GM19467 (cell line): Measurements from ENCODE around the gene SPANXN3.
"Not testable (repeated sequence)": the region's sequence is repeated elsewhere in the genome, so short reads cannot be mapped to it uniquely, and the experiment has no call there.

Experiments
- ATAC-seq: cut with Tn5 transposase; IDR thresholded peaks from one replicate; pipeline ENCODE4 v1.9.1; 2021; ENCODE audit warnings: mild to moderate bottlenecking, moderate library complexity; ENCODE audit not compliant: unreplicated experiment

Gene SPANXN3, protein sequence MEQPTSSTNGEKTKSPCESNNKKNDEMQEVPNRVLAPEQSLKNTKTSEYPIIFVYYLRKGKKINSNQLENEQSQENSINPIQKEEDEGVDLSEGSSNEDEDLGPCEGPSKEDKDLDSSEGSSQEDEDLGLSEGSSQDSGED

DNA sequence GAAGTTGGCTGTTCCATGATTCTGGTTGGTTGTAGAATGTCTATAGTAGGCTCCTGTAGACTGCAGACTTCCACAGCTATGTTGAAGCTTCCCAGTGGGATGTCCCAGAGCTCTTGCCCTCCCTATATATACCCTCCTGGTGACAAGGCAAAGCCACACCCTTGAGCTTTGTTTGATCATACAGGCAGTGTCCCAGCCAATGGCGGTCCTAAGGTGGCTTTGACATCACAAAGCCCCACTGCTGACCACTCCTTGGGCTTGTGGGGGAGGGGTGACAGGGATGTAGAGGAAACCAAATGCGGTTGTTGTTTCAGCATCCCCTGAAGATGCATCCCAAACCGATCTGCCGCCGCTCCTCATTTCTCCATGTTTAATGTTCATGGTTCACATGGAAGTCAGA is at the start of gene SPANXN3:
TSS of gene SPANXN3 (minus strand) at position 101 of the 400 bp plus-strand sequence. CDS start at position 17, 84 bp downstream.
- ATAC-seq, result not testable (repeated sequence)

DNA sequence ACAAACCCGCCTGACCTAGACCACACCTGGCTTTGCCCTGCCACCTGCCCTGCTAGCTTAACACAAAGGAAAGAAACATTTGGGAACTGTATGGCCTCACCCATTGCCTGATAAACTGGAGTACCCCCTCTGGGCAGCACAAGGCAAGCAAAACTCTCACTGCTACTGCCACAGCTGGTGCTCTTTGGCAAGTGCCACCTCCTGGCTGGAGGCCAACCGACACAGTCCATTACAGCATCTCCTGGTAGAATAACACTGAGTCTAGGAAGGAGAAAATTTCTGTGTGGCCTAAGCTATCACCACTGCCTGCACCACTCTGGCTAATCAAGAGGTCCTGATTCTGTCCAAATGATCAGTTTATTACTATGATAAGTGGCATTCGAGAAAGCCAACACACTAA is 18.9 kb upstream of the SPANXN3 start:
- ATAC-seq, result no peak

DNA sequence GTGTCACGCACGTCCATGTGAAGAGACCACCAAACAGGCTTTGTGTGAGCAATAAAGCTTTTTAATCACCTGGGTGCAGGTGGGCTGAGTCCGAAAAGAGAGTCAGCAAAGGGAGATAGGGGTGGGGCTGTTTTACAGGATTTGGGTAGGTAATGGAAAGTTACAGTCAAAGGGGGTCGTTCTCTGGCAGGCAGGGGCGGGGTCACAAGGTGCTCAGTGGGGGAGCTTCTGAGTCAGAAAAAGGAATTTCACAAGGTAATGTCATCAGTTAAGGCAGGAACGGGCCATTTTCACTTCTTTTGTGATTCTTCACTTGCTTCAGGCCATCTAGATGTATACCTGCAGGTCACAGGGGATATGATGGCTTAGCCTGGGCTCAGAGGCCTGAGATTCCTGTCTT is 15.1 kb downstream of the SPANXN3 start:
- ATAC-seq, result not testable (repeated sequence)

DNA sequence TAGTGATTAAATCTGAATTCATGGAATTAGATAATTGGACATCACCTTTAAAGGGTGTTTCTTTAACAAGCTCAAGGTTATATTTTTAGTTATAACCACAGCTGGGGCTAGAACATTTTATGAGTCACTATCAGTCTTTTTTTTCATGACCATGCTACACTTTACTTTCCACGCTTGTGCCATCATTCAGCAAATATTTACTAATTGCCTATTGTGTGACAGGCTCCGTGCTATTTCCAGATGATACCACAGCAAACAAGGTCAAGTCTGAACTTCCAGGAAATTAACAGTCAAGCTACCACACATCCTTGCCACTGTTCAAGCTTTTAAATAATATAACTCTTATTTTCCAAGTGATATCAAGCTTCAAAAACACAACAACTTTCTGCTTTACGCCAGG is 16.5 kb downstream of the SPANXN3 start:
- no peak for ATAC-seq

DNA sequence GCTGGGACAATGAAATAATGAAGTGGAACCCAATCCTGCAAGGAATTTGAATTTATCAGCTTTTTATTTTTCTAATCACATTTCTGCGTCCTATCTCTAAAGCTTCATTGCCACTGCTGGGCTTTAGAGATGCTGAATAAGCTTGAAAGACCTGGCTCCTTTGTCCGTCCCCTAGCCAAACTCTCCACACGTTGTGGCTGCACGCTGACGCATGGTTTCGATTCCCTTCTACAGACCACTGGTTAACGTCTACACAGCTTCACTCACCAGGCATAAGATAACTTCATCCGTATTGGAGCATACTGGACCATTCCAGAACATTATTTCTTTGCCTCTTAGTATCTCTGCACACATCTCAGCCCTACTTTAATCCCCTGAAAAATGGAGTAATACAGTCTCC is 31.2 kb downstream of the SPANXN3 start:
- no peak for ATAC-seq

DNA sequence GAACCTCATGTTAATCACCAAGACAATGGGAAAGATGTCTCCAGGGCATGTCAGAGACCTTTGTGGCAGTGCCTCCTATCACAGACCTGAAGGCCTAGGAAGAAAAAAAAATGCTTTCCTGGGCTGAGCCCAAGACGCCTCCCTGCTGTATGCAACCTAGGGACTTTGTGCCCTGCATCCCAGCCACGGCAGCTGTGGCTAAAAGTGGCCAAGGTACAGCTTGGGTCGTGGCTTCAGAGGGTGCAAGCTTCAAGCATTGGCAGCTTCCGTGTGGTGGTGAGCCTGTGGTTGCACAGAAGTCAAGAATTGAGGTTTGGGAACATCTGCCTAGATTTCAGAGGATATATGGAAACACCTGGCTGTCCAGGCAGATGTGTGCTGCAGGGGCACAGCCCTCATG is 40.5 kb downstream of the SPANXN3 start:
- ATAC-seq, result no peak

DNA sequence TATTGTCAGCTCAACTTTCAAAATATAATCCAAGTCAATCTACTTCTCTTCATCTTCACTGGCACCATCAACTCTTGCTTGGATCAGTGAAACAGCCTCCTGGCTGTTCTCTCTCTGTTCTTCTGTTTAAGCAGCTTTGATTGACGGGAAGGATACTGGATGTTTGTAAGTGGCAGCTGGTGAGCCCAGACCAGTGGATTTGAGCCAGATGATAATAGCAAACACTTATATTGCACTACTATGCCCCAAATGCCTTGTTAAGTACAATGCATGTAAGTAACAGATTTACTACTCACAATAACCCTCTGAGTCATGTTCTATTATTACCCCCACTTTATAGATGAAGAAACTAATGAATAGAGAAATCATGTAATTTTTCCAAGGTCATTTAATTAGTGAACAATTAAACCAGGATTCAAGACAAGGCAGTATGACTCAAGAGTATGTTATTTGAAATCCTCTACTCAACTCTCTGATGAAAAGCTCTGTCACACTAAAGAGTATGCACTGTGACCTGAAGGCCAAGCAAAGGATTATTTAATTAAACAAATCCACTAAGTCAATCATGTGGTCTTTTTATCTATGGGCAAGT is 44.8 kb downstream of the SPANXN3 start:
- no peak for ATAC-seq

DNA sequence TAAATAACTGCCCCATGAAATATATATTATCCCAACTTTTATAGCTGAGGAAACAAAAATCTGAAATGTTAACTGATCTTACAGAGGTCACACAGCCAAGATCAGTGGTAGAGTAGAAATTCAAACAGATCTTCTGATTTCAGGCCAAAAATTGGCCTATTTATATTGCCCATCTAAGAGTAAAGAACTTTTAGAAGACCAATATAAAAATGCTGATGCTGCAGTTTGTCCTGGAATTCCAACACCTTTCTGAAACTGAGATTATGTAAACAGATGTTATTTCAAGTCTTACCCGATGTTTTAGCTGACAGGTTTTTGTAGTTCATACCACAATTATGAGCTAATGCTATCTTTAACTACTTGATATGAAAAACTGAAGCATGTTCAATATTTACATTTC is 51.1 kb downstream of the SPANXN3 start:
- ATAC-seq, result no peak

DNA sequence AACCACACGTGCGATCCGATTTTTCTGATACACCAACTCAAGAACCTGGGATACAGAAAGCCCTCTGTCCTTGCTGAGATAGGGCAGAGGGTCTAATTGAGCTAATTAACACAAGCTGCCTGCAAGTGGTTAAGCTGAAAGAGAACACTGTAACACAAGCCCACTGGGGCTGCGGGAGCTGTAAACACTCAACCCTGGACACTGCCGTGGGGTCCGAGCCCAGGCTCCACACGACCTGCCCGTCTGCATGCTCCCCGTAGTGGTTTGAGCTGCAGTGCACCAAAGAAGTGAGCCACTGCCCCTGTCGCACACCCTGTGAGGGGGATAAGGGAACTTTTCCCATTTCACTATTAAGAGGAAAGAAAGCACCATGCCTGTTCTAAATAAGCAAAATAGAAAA is 54.6 kb downstream of the SPANXN3 start:
- ATAC-seq, result no peak

DNA sequence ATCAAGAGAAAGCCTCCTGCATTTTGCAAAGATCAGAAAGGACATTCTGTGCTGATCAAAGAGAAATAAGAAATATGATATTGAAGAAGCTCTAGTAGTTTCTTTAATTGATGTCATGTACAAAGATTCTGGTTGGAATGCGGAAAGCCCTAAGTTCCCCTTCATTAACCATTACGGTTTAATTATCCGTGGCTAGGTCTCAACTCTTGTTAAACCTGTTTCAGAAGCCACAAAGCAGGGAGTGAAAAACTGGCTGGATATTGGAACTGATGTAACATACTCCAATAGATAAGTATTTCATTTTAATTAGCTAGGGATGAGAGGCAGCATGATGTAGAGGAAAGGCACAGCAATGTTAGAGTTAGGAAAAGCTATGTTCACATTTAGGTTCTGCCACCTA is 55.7 kb downstream of the SPANXN3 start:
- no peak for ATAC-seq
